ENCODE results near the gene TSKS. TPM values are rescaled to one million over a fixed set of nuclear protein-coding genes. Genes with fewer than 3 reads are reported as not detected.
A peak's percentile ranks its signal among the peaks of the same experiment; 100 is the strongest.

The TSKS gene
- total and polyA plus RNA-seq, 2 of the 13 experiments (the other 11 are each of a cell fraction or from before 2014, with no cell fraction given), result 0.03 TPM; not detected in 1

GRCh38 chr19:49771674-49772139 is 8.6 kb upstream of the TSKS start (continued):
- TF ChIP-seq MXI1 (IDR thresholded peaks at IDR 0.05; ENCODE audit: borderline replicate concordance, low read depth, low read length) (peak; percentile 25; the same call in 1 of the 3 replicates), ELF3 (CRISPR knock-in tag; IDR thresholded peaks at IDR 0.05) (peak; percentile 84), ZFAT (CRISPR knock-in tag; conservative IDR thresholded peaks at IDR 0.05) (no peak), ZNF543 (CRISPR knock-in tag; IDR thresholded peaks at IDR 0.05) (0 out of 2 replicates have a peak, but pooled peaks have one; percentile 25), HNF1B (CRISPR knock-in tag; IDR thresholded peaks at IDR 0.05) (peak; percentile 37; the same call in 1 of the 2 replicates), HNF4G (IDR thresholded peaks at IDR 0.05; ENCODE audit: borderline replicate concordance, low read depth, low read length) (peak; percentile 85), HNF4G (CRISPR knock-in tag; IDR thresholded peaks at IDR 0.05; ENCODE audit: borderline replicate concordance, low read depth) (peak; percentile 83; the same call in 1 of the 2 replicates), FOXA1 (IDR thresholded peaks at IDR 0.05) (no peak), FOXA1 (CRISPR knock-in tag; IDR thresholded peaks at IDR 0.05) (peak; percentile 9; the same call in 1 of the 2 replicates), NR2C2 (CRISPR knock-in tag; IDR thresholded peaks at IDR 0.05; ENCODE audit: borderline replicate concordance) (peak; percentile 80), TARDBP (CRISPR knock-in tag; IDR thresholded peaks at IDR 0.05) (peak; percentile 62; the same call in 1 of the 2 replicates), POLR2G (IDR thresholded peaks at IDR 0.05; ENCODE audit: low read depth, low read length) (peak; percentile 78), REST (IDR thresholded peaks at IDR 0.05; ENCODE audit: borderline replicate concordance in 1 of 2, low read depth in 1 of 2, low read length in 2 of 2) (no peak), NONO (IDR thresholded peaks at IDR 0.05) (no peak), NONO (CRISPR knock-in tag; conservative IDR thresholded peaks at IDR 0.05) (no peak), ZNF563 (CRISPR knock-in tag; IDR thresholded peaks at IDR 0.05) (0 out of 2 replicates have a peak, but pooled peaks have one; percentile 61), MYC (CRISPR knock-in tag; IDR thresholded peaks at IDR 0.05; ENCODE audit: borderline replicate concordance) (peak; percentile 44; the same call in 1 of the 2 replicates)
- TF ChIP-seq, protein P1, sequence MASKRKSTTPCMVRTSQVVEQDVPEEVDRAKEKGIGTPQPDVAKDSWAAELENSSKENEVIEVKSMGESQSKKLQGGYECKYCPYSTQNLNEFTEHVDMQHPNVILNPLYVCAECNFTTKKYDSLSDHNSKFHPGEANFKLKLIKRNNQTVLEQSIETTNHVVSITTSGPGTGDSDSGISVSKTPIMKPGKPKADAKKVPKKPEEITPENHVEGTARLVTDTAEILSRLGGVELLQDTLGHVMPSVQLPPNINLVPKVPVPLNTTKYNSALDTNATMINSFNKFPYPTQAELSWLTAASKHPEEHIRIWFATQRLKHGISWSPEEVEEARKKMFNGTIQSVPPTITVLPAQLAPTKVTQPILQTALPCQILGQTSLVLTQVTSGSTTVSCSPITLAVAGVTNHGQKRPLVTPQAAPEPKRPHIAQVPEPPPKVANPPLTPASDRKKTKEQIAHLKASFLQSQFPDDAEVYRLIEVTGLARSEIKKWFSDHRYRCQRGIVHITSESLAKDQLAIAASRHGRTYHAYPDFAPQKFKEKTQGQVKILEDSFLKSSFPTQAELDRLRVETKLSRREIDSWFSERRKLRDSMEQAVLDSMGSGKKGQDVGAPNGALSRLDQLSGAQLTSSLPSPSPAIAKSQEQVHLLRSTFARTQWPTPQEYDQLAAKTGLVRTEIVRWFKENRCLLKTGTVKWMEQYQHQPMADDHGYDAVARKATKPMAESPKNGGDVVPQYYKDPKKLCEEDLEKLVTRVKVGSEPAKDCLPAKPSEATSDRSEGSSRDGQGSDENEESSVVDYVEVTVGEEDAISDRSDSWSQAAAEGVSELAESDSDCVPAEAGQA (IDR thresholded peaks at IDR 0.05; ENCODE audit: low read depth), result peak; percentile 69
- TF ChIP-seq, protein P1 (CRISPR knock-in tag; IDR thresholded peaks at IDR 0.05; ENCODE audit: borderline replicate concordance), result no peak
